CD4-positive, alpha-beta T cell (primary cell): ENCODE data around the gene INSYN2A. TPM values are rescaled to one million over a fixed set of nuclear protein-coding genes. Genes with fewer than 3 reads are reported as not detected.

Experiments
- ATAC-seq: fragments of 200-7000 bp; cut with Tn5 transposase; one replicate; pipeline ENCODE4 v1.10.0; 2022; ENCODE audit warnings: mild to moderate bottlenecking; ENCODE audit not compliant: poor library complexity
- CTCF ChIA-PET: fragments of 350-600 bp; sonication (Branson Sonifier 250); formaldehyde crosslinking; loops from one replicate; lab custom pipeline; 2021; ENCODE audit warnings: antibody characterized with exemption, inconsistent platforms; lab: Charles Lee
- POLR2A ChIA-PET: fragments of 350-600 bp; sonication (Branson Sonifier 250); formaldehyde crosslinking; loops from one replicate; lab custom pipeline; 2021; ENCODE audit warnings: antibody characterized with exemption, inconsistent platforms; lab: Charles Lee
- DNase-seq, 14 experiments: peaks; one replicate each; pipeline ENCODE4 v3.0.0-alpha.2; 2013 to 2020; ENCODE audit warnings: mixed read lengths in 2 of 14
- H3K27ac ChIP-seq, 2 donors: one replicate each; pipeline versions ENCODE4 v1.5.1 to v1.7.0; 2013; ENCODE audit warnings: low read length in 2 of 2, low read depth in 1 of 2, mild to moderate bottlenecking in 1 of 2
- H3K27me3 ChIP-seq, 2 experiments: 1 replicate in 1 of 2; 2 replicates in 1 of 2; pipeline versions ENCODE4 v1.6.1 to v1.7.0; 2013; ENCODE audit warnings: low read length in 2 of 2, control low read depth in 1 of 2, mild to moderate bottlenecking in 1 of 2, moderate library complexity in 1 of 2; ENCODE audit not compliant: insufficient read depth in 2 of 2, control insufficient read depth in 1 of 2
- H3K36me3 ChIP-seq: one replicate; pipeline ENCODE4 v1.6.1; 2013; ENCODE audit warnings: low read length, control low read depth; ENCODE audit not compliant: insufficient read depth
- H3K4me1 ChIP-seq: one replicate; pipeline ENCODE4 v1.6.1; 2013; ENCODE audit warnings: low read length, control low read depth; ENCODE audit not compliant: insufficient read depth
- H3K4me3 ChIP-seq: one replicate; pipeline ENCODE4 v1.5.1; 2013; ENCODE audit warnings: mild to moderate bottlenecking, low read length, moderate library complexity
- H3K9me3 ChIP-seq, 2 experiments: 1 replicate in 1 of 2; 2 replicates in 1 of 2; pipeline versions ENCODE4 v1.6.1 to v1.7.0; 2013; ENCODE audit warnings: low read length in 2 of 2, mild to moderate bottlenecking in 2 of 2, control low read depth in 1 of 2, moderate library complexity in 1 of 2; ENCODE audit not compliant: control insufficient read depth in 1 of 2, insufficient read depth in 1 of 2
- H3K27ac Mint-ChIP-seq: one replicate; pipeline ENCODE4 v1.8.0; 2020; ENCODE audit warnings: mixed read lengths
- H3K27me3 Mint-ChIP-seq: one replicate; pipeline ENCODE4 v1.8.0; 2021; ENCODE audit warnings: mixed read lengths
- H3K36me3 Mint-ChIP-seq: one replicate; pipeline ENCODE4 v1.8.0; 2021; ENCODE audit warnings: low read depth, mixed read lengths
- H3K4me1 Mint-ChIP-seq: one replicate; pipeline ENCODE4 v1.8.0; 2021; ENCODE audit warnings: low read depth, mixed read lengths
- H3K4me3 Mint-ChIP-seq: one replicate; pipeline ENCODE4 v1.8.0; 2020; ENCODE audit warnings: mild to moderate bottlenecking, mixed read lengths
- H3K9me3 Mint-ChIP-seq: one replicate; pipeline ENCODE4 v1.8.0; 2020; ENCODE audit warnings: mixed read lengths
- CTCF ChIP-seq: fragments of 200-600 bp; IDR thresholded peaks from one replicate; pipeline ENCODE4 v1.8.0; 2022; ENCODE audit warnings: antibody characterized with exemption, mild to moderate bottlenecking
- intact Hi-C, 2 experiments: fragments of 100-400 bp; cut with DNase I in 1 of 2; cut with micrococcal nuclease in 1 of 2; formaldehyde crosslinking; loops; one replicate each; pipeline versions ENCODE4 v1.15.1 to v1.9.0; 2023 to 2025; cut with DNase I, micrococcal nuclease
- total RNA-seq, 174 experiments: library from RNA in 2 of 174; stranded (reverse) in 2 of 174; gene quantifications; one replicate each; pipeline ENCODE4 v1.2.3 and lab custom pipeline; 2021 to 2026

Gene INSYN2A
- total RNA-seq, 2 experiments from 2014 or later = not detected

DNA sequence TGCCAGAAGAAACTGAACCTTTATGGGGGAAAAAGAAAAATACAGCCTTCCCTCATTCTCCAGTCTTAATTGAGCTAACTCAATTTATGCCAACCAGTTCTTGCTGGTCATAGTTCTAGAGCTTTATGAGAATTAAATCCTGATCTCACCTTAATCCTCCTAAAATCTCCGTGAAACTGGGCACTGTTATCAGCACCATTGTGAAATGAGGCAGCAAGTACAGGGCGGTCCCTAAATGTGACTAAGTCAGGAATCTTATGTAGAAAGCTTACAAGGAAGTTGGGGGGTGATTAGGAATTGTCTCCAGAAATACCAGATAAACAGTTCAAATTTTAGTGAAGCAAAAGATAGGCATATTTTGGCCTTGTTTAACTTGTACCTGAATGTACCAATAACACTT is 10.7 kb upstream of the INSYN2A start:
- H3K27me3 ChIP-seq = no peaks in the 10 kb centered on the region
- H3K36me3 ChIP-seq = no peaks in the 10 kb centered on the region
- no peak overlapping the region for H3K27ac ChIP-seq
- CTCF ChIA-PET = no interaction called here
- Mint-ChIP-seq H3K4me3 (no peak overlapping the region), H3K9me3 (no peaks in the 10 kb centered on the region), H3K27me3 (no peaks in the 10 kb centered on the region), H3K4me1 (no peaks in the 10 kb centered on the region), H3K27ac (no peak overlapping the region), H3K36me3 (no peaks in the 10 kb centered on the region)
- peaks cover 0 to 6% of the 10 kb centered on the region in 2 experiments for H3K9me3 ChIP-seq
- H3K4me1 ChIP-seq = no peaks in the 10 kb centered on the region
- no peak overlapping the region for H3K4me3 ChIP-seq
- POLR2A ChIA-PET = no interaction called here
- intact Hi-C loops = no loop called here
- no peak for DNase-seq
- TF ChIP-seq CTCF = no peak
- no peak for ATAC-seq

DNA sequence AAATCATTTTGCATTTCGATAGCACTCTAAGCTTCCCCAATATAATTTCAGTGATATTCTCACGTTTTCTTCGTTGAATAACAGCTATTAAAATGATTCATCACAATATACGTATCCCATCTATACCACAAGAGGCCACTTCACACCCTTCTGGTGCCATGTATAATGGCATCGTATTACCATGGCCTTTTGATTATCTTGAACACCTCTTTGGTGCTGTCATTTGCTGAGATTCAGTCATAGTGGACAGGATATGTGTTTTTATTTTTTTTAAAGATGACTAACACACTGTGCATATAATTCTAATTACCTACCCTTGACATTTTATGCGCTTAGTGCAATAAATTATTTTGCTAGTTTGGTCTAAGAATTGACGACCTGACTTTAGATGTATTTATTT is 6.7 kb upstream of the INSYN2A start:
- intact Hi-C loops = no loop called here
- Histone ChIP-seq H3K36me3 (no peaks in the 10 kb centered on the region), H3K27ac (no peak overlapping the region), H3K27me3 (peaks cover 7% of the 10 kb centered on the region in 2 experiments), H3K4me3 (no peak overlapping the region), H3K9me3 (peaks cover 0 to 3% of the 10 kb centered on the region in 2 experiments), H3K4me1 (no peaks in the 10 kb centered on the region)
- Mint-ChIP-seq H3K27ac (no peak overlapping the region), H3K4me1 (no peaks in the 10 kb centered on the region), H3K36me3 (no peaks in the 10 kb centered on the region), H3K27me3 (peaks cover 17% of the 10 kb centered on the region), H3K9me3 (no peaks in the 10 kb centered on the region), H3K4me3 (no peak overlapping the region)
- POLR2A ChIA-PET = no interaction called here
- CTCF ChIA-PET = no interaction called here
- ATAC-seq (no peak), DNase-seq (no peak)
- no peak for TF ChIP-seq CTCF

GRCh38 chr10:127200646-127201045 is 4.3 kb upstream of the INSYN2A start:
- no peak for TF ChIP-seq CTCF
- CTCF ChIA-PET = no interaction called here
- Mint-ChIP-seq H3K27me3 (peaks cover 30% of the 10 kb centered on the region), H3K4me3 (no peak overlapping the region), H3K27ac (no peak overlapping the region), H3K4me1 (no peaks in the 10 kb centered on the region), H3K9me3 (no peaks in the 10 kb centered on the region), H3K36me3 (no peaks in the 10 kb centered on the region)
- Histone ChIP-seq H3K4me1 (no peaks in the 10 kb centered on the region), H3K4me3 (no peak overlapping the region), H3K36me3 (no peaks in the 10 kb centered on the region), H3K9me3 (peaks cover 0 to 10% of the 10 kb centered on the region in 2 experiments), H3K27me3 (peaks cover 13 to 22% of the 10 kb centered on the region in 2 experiments), H3K27ac (no peak overlapping the region)
- no peak for DNase-seq
- POLR2A ChIA-PET = no interaction called here
- intact Hi-C loops = no loop called here
- ATAC-seq = no peak
